Fibroblast of lung (primary cell): ENCODE results near the gene FUOM. TPM values are rescaled to one million over a fixed set of nuclear protein-coding genes. Genes with fewer than 3 reads are reported as not detected.

Source experiments
- DNase-seq, 2 donors: peaks; one replicate each; pipeline versions ENCODE4 v3.0.0 to v3.0.0-alpha.2; 2010; ENCODE audit warnings: low read depth in 2 of 2
- H2AFZ ChIP-seq: 2 replicates; pipeline ENCODE4 v1.5.1; 2012; ENCODE audit warnings: low read length, control low read depth, inconsistent platforms
- H3K27ac ChIP-seq: 2 replicates; pipeline ENCODE4 v1.5.1; 2011; ENCODE audit warnings: low read length, control low read depth; ENCODE audit not compliant: insufficient read depth
- H3K27me3 ChIP-seq: 2 replicates; pipeline ENCODE4 v1.5.1; 2011; ENCODE audit warnings: mild to moderate bottlenecking, low read length; ENCODE audit not compliant: control insufficient read depth, insufficient read depth
- H3K36me3 ChIP-seq: 2 replicates; pipeline ENCODE4 v1.5.1; 2011; ENCODE audit warnings: low read length; ENCODE audit not compliant: control insufficient read depth, insufficient read depth
- H3K4me1 ChIP-seq: 2 replicates; pipeline ENCODE4 v1.5.1; 2011; ENCODE audit warnings: low read length; ENCODE audit not compliant: control insufficient read depth, insufficient read depth; ENCODE audit errors: extremely low read depth
- H3K4me2 ChIP-seq: 2 replicates; pipeline ENCODE4 v1.5.1; 2011; ENCODE audit warnings: low read length, control low read depth; ENCODE audit not compliant: insufficient read depth; ENCODE audit errors: extremely low read depth
- H3K4me3 ChIP-seq, 4 experiments: fragments of 200-600 bp in 1 of 4; sonication (generic) in 1 of 4; replicated peaks in 1 of 4; 2 replicates each; pipeline ENCODE4 v1.5.1; 2011 to 2016; ENCODE audit warnings: low read length in 4 of 4, low read depth in 3 of 4, mild to moderate bottlenecking in 3 of 4, control low read depth in 2 of 4, inconsistent platforms in 1 of 4, mixed read lengths in 1 of 4; ENCODE audit not compliant: insufficient read depth in 1 of 4; ENCODE audit errors: control extremely low read depth in 1 of 4
- H3K79me2 ChIP-seq: 2 replicates; pipeline ENCODE4 v1.5.1; 2012; ENCODE audit warnings: mild to moderate bottlenecking, low read length, inconsistent platforms; ENCODE audit not compliant: control insufficient read depth, insufficient read depth
- H3K9ac ChIP-seq: 2 replicates; pipeline ENCODE4 v1.5.1; 2011; ENCODE audit warnings: mild to moderate bottlenecking, low read length, control low read depth; ENCODE audit not compliant: insufficient read depth
- H3K9me3 ChIP-seq: 2 replicates; pipeline ENCODE4 v1.5.1; 2012; ENCODE audit warnings: low read depth, low read length; ENCODE audit not compliant: control insufficient read depth, insufficient read depth
- H4K20me1 ChIP-seq: 2 replicates; pipeline ENCODE4 v1.5.1; 2011; ENCODE audit warnings: low read length; ENCODE audit not compliant: control insufficient read depth, insufficient read depth; ENCODE audit errors: extremely low read depth
- CTCF ChIP-seq, 2 donors: IDR thresholded peaks in 1 of 2; conservative IDR thresholded peaks in 1 of 2; 1 replicate in 1 of 2; 2 replicates in 1 of 2; pipeline ENCODE4 v1.5.1; 2011 to 2012; ENCODE audit warnings: low read length in 2 of 2, control low read depth in 1 of 2, inconsistent platforms in 1 of 2, low read depth in 1 of 2, mild to moderate bottlenecking in 1 of 2
- EZH2 ChIP-seq: IDR thresholded peaks from 2 replicates; pipeline ENCODE4 v1.5.1; 2012; ENCODE audit warnings: low read length, control low read depth, mild to moderate bottlenecking; ENCODE audit errors: missing control alignments
- polyA plus RNA-seq, 2 donors: library from polyadenylated mRNA; depleted of rRNA in 1 of 2; stranded (reverse) in 1 of 2; unstranded in 1 of 2; fragments of >200 nt; gene quantifications; 2 replicates each; pipeline ENCODE4 v1.2.1, GENCODE V29; 2011 to 2012; ENCODE audit warnings: missing spikeins in 1 of 2
- total RNA-seq: library from RNA; depleted of rRNA; stranded (reverse); fragments of >200 nt; gene quantifications from 2 replicates; pipeline ENCODE4 v1.2.1, GENCODE V29; 2014

FUOM gene
- total and polyA plus RNA-seq, 2 donors (not counting 1 experiment from before 2014, with no cell fraction given), result 14.2 to 15.0 TPM

- no peaks in the 10 kb centered on the region for H3K79me2 ChIP-seq
- H3K9ac ChIP-seq, result no peak overlapping the region
- H3K27ac ChIP-seq, result no peak overlapping the region
- no peak for DNase-seq
- no peaks in the 10 kb centered on the region for H3K27me3 ChIP-seq
- no peak for TF ChIP-seq CTCF (conservative IDR thresholded peaks at IDR 0.05 in 1 of 2, IDR thresholded peaks at IDR 0.05 in 1 of 2; ENCODE audit: low read depth in 1 of 2, low read length in 2 of 2)
- TF ChIP-seq EZH2, result no peak
- H3K36me3 ChIP-seq, result peaks cover 14% of the 10 kb centered on the region
- no peak overlapping the region for H2AFZ ChIP-seq
- H3K4me1 ChIP-seq, result peaks cover 2% of the 10 kb centered on the region
- no peak overlapping the region for H3K4me3 ChIP-seq
- H3K9me3 ChIP-seq, result no peaks in the 10 kb centered on the region
- H4K20me1 ChIP-seq, result no peaks in the 10 kb centered on the region
- H3K4me2 ChIP-seq, result no peak overlapping the region
These were observed 3.4 kb upstream of the FUOM start for GRCh38 chr10:133361227-133361626.

GRCh38 chr10:133359972-133360610 is 2.3 kb upstream of the FUOM start:
- H3K79me2 ChIP-seq, result no peaks in the 10 kb centered on the region
- TF ChIP-seq EZH2 (no peak), CTCF (conservative IDR thresholded peaks at IDR 0.05 in 1 of 2, IDR thresholded peaks at IDR 0.05 in 1 of 2; ENCODE audit: low read depth in 1 of 2, low read length in 2 of 2) (no peak)
- DNase-seq, result no peak
- H3K4me3 ChIP-seq, result no peak overlapping the region
- H3K9ac ChIP-seq, result no peak overlapping the region
- H2AFZ ChIP-seq, result no peak overlapping the region
- no peaks in the 10 kb centered on the region for H3K9me3 ChIP-seq
- H3K4me1 ChIP-seq, result peaks cover 2% of the 10 kb centered on the region
- no peaks in the 10 kb centered on the region for H3K27me3 ChIP-seq
- H3K36me3 ChIP-seq, result peaks cover 4% of the 10 kb centered on the region
- H3K27ac ChIP-seq, result no peak overlapping the region
- H3K4me2 ChIP-seq, result no peak overlapping the region
- no peaks in the 10 kb centered on the region for H4K20me1 ChIP-seq

- Histone ChIP-seq H3K36me3 (peaks cover 3% of the 10 kb centered on the region), H3K4me1 (peaks cover 2% of the 10 kb centered on the region), H2AFZ (no peak overlapping the region), H4K20me1 (no peaks in the 10 kb centered on the region), H3K27me3 (no peaks in the 10 kb centered on the region), H3K4me3 (no peak overlapping the region), H3K79me2 (no peaks in the 10 kb centered on the region), H3K27ac (no peak overlapping the region), H3K9ac (no peak overlapping the region), H3K4me2 (no peak overlapping the region), H3K9me3 (no peaks in the 10 kb centered on the region)
- no peak for TF ChIP-seq CTCF (conservative IDR thresholded peaks at IDR 0.05 in 1 of 2, IDR thresholded peaks at IDR 0.05 in 1 of 2; ENCODE audit: low read depth in 1 of 2, low read length in 2 of 2)
- no peak for TF ChIP-seq EZH2
- no peak for DNase-seq
These were observed 1.7 kb upstream of the FUOM start for GRCh38 chr10:133359554-133359971.
